ENCODE measurements around the gene FLT1.

Gene FLT1

DNA sequence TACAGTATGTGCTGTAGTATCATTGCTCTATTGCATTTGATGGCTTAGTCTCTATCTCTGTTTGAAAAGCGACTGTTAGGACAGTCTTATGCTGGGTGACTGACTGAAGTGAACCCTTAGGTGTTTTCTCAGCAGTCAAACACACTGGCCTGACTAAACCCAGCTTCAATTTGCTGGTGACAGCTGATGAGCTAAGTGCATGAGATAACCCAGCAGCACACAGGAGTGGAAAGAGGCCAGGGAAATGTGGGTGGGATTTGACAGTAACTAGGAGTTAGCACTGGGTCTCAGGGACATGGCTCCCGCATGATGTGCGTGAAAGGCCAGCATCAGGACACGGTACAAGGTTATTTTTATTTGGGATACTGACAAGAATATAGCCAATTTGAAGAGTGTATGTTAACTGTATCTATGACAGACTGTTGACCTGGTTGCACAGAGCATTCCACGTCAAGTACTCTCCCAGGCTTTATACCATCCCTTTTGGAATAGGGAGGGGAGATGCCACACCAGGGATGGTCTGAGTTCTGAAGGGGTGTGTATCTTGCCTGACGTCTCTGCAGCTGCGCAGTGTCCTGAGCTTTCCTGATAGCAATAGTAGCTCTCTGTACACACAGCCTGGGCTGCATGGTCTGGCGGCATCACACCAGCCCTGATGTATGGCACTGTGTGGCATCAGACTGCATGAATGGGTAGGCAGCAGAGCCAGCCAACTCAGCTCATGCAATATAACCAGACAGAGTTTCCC is 144.8 kb downstream of the FLT1 start:
- Histone ChIP-seq H3K9me3 (ENCODE audit: control insufficient read depth, insufficient read depth, low read depth, low read length) (no peaks in the 10 kb centered on the region), H3K4me3 (ENCODE audit: low read depth, low read length) (no peak overlapping the region), H3K27ac (ENCODE audit: extremely low read depth, low read depth, low read length) (no peak overlapping the region), H3K4me1 (ENCODE audit: control insufficient read depth, insufficient read depth, low read length) (no peaks in the 10 kb centered on the region), H3K36me3 (ENCODE audit: control insufficient read depth in 2 of 2, insufficient read depth in 1 of 2, low read length in 2 of 2) (no peaks in the 10 kb centered on the region)
- POLR2A ChIA-PET: no interaction called here
- TF ChIP-seq ZFP37 (tag by site-specific recombination; IDR thresholded peaks at IDR 0.05) (no peak), ZNF157 (tag by site-specific recombination; IDR thresholded peaks at IDR 0.05) (no peak), ZBTB8A (tag by site-specific recombination; IDR thresholded peaks at IDR 0.05) (no peak), ZBTB7A (tag by site-specific recombination; IDR thresholded peaks at IDR 0.05; ENCODE audit: low read depth) (no peak), ZNF350 (tag by site-specific recombination; IDR thresholded peaks at IDR 0.05) (no peak), ZNF335 (tag by site-specific recombination; conservative IDR thresholded peaks at IDR 0.05) (no peak)
- TF ChIP-seq, protein P1, sequence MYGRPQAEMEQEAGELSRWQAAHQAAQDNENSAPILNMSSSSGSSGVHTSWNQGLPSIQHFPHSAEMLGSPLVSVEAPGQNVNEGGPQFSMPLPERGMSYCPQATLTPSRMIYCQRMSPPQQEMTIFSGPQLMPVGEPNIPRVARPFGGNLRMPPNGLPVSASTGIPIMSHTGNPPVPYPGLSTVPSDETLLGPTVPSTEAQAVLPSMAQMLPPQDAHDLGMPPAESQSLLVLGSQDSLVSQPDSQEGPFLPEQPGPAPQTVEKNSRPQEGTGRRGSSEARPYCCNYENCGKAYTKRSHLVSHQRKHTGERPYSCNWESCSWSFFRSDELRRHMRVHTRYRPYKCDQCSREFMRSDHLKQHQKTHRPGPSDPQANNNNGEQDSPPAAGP (tag by site-specific recombination; IDR thresholded peaks at IDR 0.05): 0 out of 2 replicates have a peak, but pooled peaks have one; percentile 18
- TF ChIP-seq, protein P2, sequence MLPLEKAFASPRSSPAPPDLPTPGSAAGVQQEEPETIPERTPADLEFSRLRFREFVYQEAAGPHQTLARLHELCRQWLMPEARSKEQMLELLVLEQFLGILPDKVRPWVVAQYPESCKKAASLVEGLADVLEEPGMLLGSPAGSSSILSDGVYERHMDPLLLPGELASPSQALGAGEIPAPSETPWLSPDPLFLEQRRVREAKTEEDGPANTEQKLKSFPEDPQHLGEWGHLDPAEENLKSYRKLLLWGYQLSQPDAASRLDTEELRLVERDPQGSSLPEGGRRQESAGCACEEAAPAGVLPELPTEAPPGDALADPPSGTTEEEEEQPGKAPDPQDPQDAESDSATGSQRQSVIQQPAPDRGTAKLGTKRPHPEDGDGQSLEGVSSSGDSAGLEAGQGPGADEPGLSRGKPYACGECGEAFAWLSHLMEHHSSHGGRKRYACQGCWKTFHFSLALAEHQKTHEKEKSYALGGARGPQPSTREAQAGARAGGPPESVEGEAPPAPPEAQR (tag by site-specific recombination; IDR thresholded peaks at IDR 0.05): no peak
- CTCF ChIA-PET: interaction anchor here (0.5 kb wide), 1 partner anchor 27 kb away, joined by 10 read pairs; no protein-coding TSS in a partner anchor

DNA sequence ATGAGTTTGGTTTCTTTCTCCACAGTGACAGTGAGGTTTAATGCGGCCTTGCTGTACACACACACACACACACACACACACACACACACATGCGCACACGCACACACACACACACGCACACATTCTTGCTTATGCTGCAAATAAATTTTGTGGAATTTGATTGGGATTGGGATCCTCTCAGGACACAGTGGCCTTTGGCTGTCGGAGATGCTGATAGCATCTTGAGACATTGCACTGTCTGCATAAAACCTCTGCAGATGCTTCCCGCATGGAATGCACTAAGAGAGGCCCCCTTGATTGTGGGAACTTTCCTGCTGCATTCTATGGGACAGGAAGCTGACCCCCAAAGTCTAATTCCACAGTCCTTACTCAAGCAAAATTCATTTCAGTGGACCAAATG is 145.6 kb downstream of the FLT1 start:
- no peak overlapping the region for H3K4me3 ChIP-seq (ENCODE audit: low read depth, low read length)
- ChIA-PET POLR2A (no interaction called here), CTCF (no interaction called here)
- no peak for TF ChIP-seq TCF7L2 (IDR thresholded peaks at IDR 0.05; ENCODE audit: borderline replicate concordance, low read depth, low read length)
- TF ChIP-seq, protein P3, sequence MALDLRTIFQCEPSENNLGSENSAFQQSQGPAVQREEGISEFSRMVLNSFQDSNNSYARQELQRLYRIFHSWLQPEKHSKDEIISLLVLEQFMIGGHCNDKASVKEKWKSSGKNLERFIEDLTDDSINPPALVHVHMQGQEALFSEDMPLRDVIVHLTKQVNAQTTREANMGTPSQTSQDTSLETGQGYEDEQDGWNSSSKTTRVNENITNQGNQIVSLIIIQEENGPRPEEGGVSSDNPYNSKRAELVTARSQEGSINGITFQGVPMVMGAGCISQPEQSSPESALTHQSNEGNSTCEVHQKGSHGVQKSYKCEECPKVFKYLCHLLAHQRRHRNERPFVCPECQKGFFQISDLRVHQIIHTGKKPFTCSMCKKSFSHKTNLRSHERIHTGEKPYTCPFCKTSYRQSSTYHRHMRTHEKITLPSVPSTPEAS (tag by site-specific recombination; IDR thresholded peaks at IDR 0.05): peak; percentile 72
- TF ChIP-seq ZNF768 (tag by site-specific recombination; IDR thresholded peaks at IDR 0.05): no peak
- H3K9me3 ChIP-seq (ENCODE audit: control insufficient read depth, insufficient read depth, low read depth, low read length): no peaks in the 10 kb centered on the region
- H3K36me3 ChIP-seq (ENCODE audit: control insufficient read depth in 2 of 2, insufficient read depth in 1 of 2, low read length in 2 of 2): no peaks in the 10 kb centered on the region
- no peaks in the 10 kb centered on the region for H3K4me1 ChIP-seq (ENCODE audit: control insufficient read depth, insufficient read depth, low read length)
- no peak overlapping the region for H3K27ac ChIP-seq (ENCODE audit: extremely low read depth, low read depth, low read length)

DNA sequence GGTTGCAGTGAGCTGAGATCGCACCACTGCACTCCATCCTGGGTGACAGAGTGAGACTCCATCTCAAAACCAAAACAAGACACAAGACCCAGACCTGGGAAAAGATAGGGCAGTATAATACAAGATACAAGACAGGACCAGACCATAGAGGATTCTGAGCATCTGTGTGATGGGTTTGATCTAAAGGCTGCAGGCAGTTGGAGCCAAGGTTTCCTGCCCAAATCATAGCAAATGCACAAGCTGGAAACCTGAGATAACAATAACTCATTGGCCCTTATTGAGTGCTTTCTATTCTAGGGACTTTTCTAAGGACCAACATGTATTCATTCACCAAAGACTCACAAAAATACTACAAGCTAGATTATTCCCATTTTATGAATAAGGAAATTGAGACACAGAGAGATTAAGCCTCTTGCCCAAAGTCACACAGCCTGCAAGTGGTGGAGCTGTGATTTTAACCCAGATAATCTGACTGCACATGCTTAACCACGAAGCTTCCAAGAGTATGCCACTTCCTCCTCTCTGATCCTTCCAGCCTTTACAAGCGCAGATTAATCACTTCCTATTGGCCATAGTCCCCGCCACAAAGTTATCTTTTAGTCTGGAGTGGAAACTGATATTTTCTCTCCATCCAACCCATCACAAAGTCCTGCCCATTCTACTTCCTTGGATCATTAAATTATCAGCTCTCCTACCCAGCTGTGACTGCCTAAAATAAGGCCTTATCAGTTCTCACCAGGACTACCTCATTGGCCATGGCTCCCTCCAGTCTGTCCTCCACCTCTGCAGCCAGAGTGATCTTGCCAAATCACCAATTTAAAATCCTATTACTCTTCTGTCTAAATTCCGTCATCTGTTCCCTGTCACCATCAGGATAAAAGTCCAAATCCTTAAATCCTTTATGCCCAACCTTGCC is 147.2 kb downstream of the FLT1 start:
- POLR2A ChIA-PET: interaction anchor here (0.6 kb wide), 1 partner anchor 175 kb away, joined by 4 read pairs; no protein-coding TSS in a partner anchor
- no peaks in the 10 kb centered on the region for H3K4me1 ChIP-seq (ENCODE audit: control insufficient read depth, insufficient read depth, low read length)
- no peaks in the 10 kb centered on the region for H3K36me3 ChIP-seq (ENCODE audit: control insufficient read depth in 2 of 2, insufficient read depth in 1 of 2, low read length in 2 of 2)
- H3K27ac ChIP-seq (ENCODE audit: extremely low read depth, low read depth, low read length): no peak overlapping the region
- no peaks in the 10 kb centered on the region for H3K9me3 ChIP-seq (ENCODE audit: control insufficient read depth, insufficient read depth, low read depth, low read length)
- CTCF ChIA-PET: interaction anchor here (0.7 kb wide), 2 partner anchors 8 to 147 kb away, joined by 3 read pairs; no protein-coding TSS in a partner anchor
- no peak overlapping the region for H3K4me3 ChIP-seq (ENCODE audit: low read depth, low read length)
- TF ChIP-seq ZNF19 (tag by site-specific recombination; IDR thresholded peaks at IDR 0.05; ENCODE audit: low read depth): no peak
- TF ChIP-seq, protein P4, sequence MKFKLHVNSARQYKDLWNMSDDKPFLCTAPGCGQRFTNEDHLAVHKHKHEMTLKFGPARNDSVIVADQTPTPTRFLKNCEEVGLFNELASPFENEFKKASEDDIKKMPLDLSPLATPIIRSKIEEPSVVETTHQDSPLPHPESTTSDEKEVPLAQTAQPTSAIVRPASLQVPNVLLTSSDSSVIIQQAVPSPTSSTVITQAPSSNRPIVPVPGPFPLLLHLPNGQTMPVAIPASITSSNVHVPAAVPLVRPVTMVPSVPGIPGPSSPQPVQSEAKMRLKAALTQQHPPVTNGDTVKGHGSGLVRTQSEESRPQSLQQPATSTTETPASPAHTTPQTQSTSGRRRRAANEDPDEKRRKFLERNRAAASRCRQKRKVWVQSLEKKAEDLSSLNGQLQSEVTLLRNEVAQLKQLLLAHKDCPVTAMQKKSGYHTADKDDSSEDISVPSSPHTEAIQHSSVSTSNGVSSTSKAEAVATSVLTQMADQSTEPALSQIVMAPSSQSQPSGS (tag by site-specific recombination; IDR thresholded peaks at IDR 0.05; ENCODE audit: low read depth): no peak
- no peak for TF ChIP-seq ZNF76 (tag by site-specific recombination; IDR thresholded peaks at IDR 0.05; ENCODE audit: borderline replicate concordance, low read depth)
- TF ChIP-seq ZNF24 (tag by site-specific recombination; IDR thresholded peaks at IDR 0.05): no peak
- TF ChIP-seq, protein P3 (tag by site-specific recombination; IDR thresholded peaks at IDR 0.05): no peak
- TF ChIP-seq, protein P1 (tag by site-specific recombination; IDR thresholded peaks at IDR 0.05): no peak
- no peak for TF ChIP-seq ZNF169 (tag by site-specific recombination; IDR thresholded peaks at IDR 0.05)
- TF ChIP-seq KLF8 (tag by site-specific recombination; IDR thresholded peaks at IDR 0.05): no peak
- no peak for TF ChIP-seq ZNF549 (tag by site-specific recombination; IDR thresholded peaks at IDR 0.05)
- no peak for TF ChIP-seq ZNF785 (tag by site-specific recombination; IDR thresholded peaks at IDR 0.05)
- no peak for TF ChIP-seq ZNF239 (tag by site-specific recombination; IDR thresholded peaks at IDR 0.05)
- TF ChIP-seq ZNF792 (tag by site-specific recombination; IDR thresholded peaks at IDR 0.05): no peak
- TF ChIP-seq ZBTB8A (tag by site-specific recombination; IDR thresholded peaks at IDR 0.05): no peak
